Retinal pigment epithelial cell (primary cell): ENCODE data around the gene PRKCB.
"Not testable (repeated sequence)": the region's sequence is repeated elsewhere in the genome, so short reads cannot be mapped to it uniquely, and the experiment has no call there.

ENCODE experiments used
- DNase-seq: peaks from one replicate; pipeline ENCODE4 v3.0.0-alpha.2; 2010; ENCODE audit warnings: low read depth
- H3K4me3 ChIP-seq: 2 replicates; pipeline ENCODE4 v1.5.1; 2011; ENCODE audit warnings: mild to moderate bottlenecking, low read length, control low read depth, moderate library complexity
- CTCF ChIP-seq: conservative IDR thresholded peaks from 2 replicates; pipeline ENCODE4 v1.5.1; 2011; ENCODE audit warnings: low read depth, low read length, control low read depth, inconsistent platforms

Gene PRKCB

GRCh38 chr16:23924128-23924527 lies 88.3 kb downstream of the PRKCB start:
- no peak overlapping the region for H3K4me3 ChIP-seq
- DNase-seq = no peak
- TF ChIP-seq CTCF = no peak

GRCh38 chr16:23927796-23928195 lies 92.0 kb downstream of the PRKCB start:
- H3K4me3 ChIP-seq = no peak overlapping the region
- DNase-seq = no peak
- TF ChIP-seq CTCF = no peak

- H3K4me3 ChIP-seq = no peak overlapping the region
- no peak for TF ChIP-seq CTCF
- no peak for DNase-seq
Observed at GRCh38 chr16:23929237-23929636, 93.5 kb downstream of the PRKCB start.

GRCh38 chr16:23929856-23930255 lies 94.1 kb downstream of the PRKCB start:
- DNase-seq = no peak
- H3K4me3 ChIP-seq = no peak overlapping the region
- no peak for TF ChIP-seq CTCF

- H3K4me3 ChIP-seq = no peak overlapping the region
- DNase-seq = no peak
- no peak for TF ChIP-seq CTCF
Observed at GRCh38 chr16:23930791-23931190, 95.0 kb downstream of the PRKCB start.

- no peak for DNase-seq
- no peak for TF ChIP-seq CTCF
Observed at GRCh38 chr16:23931199-23931598, 95.4 kb downstream of the PRKCB start.

GRCh38 chr16:23933650-23934049 lies 97.9 kb downstream of the PRKCB start:
- DNase-seq, H3K4me3 ChIP-seq: not testable (repeated sequence)

More at GRCh38 chr16:23931199-23931598, 95.4 kb downstream of the PRKCB start:
- H3K4me3 ChIP-seq = no peak overlapping the region
